ENCODE measurements around the gene CCNL2.

DNA sequence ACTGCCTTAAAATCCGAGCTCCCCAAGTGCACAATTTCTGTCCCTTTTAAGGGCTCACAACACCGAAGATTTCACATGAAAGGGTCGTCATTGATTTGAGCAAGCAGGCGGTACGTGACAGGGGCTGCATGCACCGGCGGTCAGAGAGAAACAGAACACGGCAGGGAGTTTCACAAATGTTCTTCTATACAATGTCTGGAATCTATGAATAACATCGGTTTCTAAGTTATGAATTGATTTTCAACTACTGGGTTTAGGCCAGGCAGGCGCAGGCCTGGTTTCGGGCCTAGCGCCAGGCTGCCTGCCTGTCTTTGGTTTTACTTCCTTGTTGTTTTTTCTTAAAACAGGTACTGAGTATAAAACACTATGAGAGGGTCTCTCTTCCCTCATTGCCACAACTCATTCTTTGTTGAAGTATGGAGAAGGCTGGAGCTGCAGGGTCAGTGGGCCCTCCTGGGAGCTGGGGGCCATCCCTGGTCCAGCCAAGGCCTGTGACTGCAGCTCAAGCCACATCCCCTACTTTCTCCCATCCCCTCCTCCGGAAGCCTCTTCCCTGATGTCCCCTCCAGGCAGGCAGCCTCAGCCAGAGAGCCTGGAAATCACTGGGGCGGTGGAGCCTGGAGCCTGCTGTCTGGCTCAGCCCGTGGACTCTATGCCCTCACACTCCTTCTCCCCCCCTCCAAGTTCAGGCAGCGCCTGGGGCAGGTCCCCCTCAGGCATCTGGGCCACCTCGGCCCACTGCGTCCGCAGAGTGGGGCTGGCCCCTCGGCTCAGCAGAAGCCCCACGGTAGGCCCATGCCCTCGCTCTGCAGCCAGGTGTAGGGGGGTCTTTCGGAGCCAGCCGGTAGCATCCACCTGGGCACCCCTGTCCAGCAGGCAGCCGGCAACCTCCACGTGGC, 19.6 kb upstream of the CCNL2 start:
- TF ChIP-seq, protein P1, sequence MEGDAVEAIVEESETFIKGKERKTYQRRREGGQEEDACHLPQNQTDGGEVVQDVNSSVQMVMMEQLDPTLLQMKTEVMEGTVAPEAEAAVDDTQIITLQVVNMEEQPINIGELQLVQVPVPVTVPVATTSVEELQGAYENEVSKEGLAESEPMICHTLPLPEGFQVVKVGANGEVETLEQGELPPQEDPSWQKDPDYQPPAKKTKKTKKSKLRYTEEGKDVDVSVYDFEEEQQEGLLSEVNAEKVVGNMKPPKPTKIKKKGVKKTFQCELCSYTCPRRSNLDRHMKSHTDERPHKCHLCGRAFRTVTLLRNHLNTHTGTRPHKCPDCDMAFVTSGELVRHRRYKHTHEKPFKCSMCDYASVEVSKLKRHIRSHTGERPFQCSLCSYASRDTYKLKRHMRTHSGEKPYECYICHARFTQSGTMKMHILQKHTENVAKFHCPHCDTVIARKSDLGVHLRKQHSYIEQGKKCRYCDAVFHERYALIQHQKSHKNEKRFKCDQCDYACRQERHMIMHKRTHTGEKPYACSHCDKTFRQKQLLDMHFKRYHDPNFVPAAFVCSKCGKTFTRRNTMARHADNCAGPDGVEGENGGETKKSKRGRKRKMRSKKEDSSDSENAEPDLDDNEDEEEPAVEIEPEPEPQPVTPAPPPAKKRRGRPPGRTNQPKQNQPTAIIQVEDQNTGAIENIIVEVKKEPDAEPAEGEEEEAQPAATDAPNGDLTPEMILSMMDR (IDR thresholded peaks at IDR 0.05; ENCODE audit: insufficient read depth, low read length) = no peak
- TF ChIP-seq, protein P2, sequence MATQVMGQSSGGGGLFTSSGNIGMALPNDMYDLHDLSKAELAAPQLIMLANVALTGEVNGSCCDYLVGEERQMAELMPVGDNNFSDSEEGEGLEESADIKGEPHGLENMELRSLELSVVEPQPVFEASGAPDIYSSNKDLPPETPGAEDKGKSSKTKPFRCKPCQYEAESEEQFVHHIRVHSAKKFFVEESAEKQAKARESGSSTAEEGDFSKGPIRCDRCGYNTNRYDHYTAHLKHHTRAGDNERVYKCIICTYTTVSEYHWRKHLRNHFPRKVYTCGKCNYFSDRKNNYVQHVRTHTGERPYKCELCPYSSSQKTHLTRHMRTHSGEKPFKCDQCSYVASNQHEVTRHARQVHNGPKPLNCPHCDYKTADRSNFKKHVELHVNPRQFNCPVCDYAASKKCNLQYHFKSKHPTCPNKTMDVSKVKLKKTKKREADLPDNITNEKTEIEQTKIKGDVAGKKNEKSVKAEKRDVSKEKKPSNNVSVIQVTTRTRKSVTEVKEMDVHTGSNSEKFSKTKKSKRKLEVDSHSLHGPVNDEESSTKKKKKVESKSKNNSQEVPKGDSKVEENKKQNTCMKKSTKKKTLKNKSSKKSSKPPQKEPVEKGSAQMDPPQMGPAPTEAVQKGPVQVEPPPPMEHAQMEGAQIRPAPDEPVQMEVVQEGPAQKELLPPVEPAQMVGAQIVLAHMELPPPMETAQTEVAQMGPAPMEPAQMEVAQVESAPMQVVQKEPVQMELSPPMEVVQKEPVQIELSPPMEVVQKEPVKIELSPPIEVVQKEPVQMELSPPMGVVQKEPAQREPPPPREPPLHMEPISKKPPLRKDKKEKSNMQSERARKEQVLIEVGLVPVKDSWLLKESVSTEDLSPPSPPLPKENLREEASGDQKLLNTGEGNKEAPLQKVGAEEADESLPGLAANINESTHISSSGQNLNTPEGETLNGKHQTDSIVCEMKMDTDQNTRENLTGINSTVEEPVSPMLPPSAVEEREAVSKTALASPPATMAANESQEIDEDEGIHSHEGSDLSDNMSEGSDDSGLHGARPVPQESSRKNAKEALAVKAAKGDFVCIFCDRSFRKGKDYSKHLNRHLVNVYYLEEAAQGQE (IDR thresholded peaks at IDR 0.05; ENCODE audit: insufficient replicate concordance, low read depth) = no peak
- TF ChIP-seq POLR2AphosphoS5 (IDR thresholded peaks at IDR 0.05; ENCODE audit: low read depth) (no peak), GABPA (IDR thresholded peaks at IDR 0.05; ENCODE audit: low read depth) (no peak), SPI1 (IDR thresholded peaks at IDR 0.05; ENCODE audit: borderline replicate concordance, low read depth) (no peak)

Measured in HL-60 (cell line).